ENCODE measurements around the gene MAIP1. TPM values are rescaled to one million over a fixed set of nuclear protein-coding genes. Genes with fewer than 3 reads are reported as not detected.

The MAIP1 gene
- total RNA-seq, 1 experiment from 2014 or later = 77.8 TPM

- H3K27me3 ChIP-seq (ENCODE audit: control insufficient read depth, insufficient read depth, low read length) = no peaks in the 10 kb centered on the region
- H3K36me3 ChIP-seq (replicated peaks; ENCODE audit: control insufficient read depth, insufficient read depth, low read length) = peaks cover 10% of the 10 kb centered on the region
- no peak for DNase-seq
- no peak overlapping the region for H3K4me3 ChIP-seq (ENCODE audit: insufficient read depth, low read depth, low read length)
Measured at GRCh38 chr2:199929262-199929661, 26.1 kb upstream of the MAIP1 start.

- H3K4me3 ChIP-seq (ENCODE audit: insufficient read depth, low read depth, low read length) = no peak overlapping the region
- H3K27me3 ChIP-seq (ENCODE audit: control insufficient read depth, insufficient read depth, low read length) = no peaks in the 10 kb centered on the region
- DNase-seq = no peak
- H3K36me3 ChIP-seq (replicated peaks; ENCODE audit: control insufficient read depth, insufficient read depth, low read length) = peaks cover 8% of the 10 kb centered on the region
Measured at GRCh38 chr2:199932312-199932855, 23.0 kb upstream of the MAIP1 start.

- Histone ChIP-seq H3K4me3 (ENCODE audit: insufficient read depth, low read depth, low read length) (no peak overlapping the region), H3K36me3 (replicated peaks; ENCODE audit: control insufficient read depth, insufficient read depth, low read length) (peaks cover 8% of the 10 kb centered on the region), H3K27me3 (ENCODE audit: control insufficient read depth, insufficient read depth, low read length) (no peaks in the 10 kb centered on the region)
- no peak for DNase-seq
Measured at GRCh38 chr2:199933466-199933865, 21.9 kb upstream of the MAIP1 start.

- H3K4me3 ChIP-seq (ENCODE audit: insufficient read depth, low read depth, low read length) = no peak overlapping the region
- H3K36me3 ChIP-seq (replicated peaks; ENCODE audit: control insufficient read depth, insufficient read depth, low read length) = peaks cover 10% of the 10 kb centered on the region
- no peaks in the 10 kb centered on the region for H3K27me3 ChIP-seq (ENCODE audit: control insufficient read depth, insufficient read depth, low read length)
- DNase-seq = no peak
Measured at GRCh38 chr2:199936554-199936953, 18.8 kb upstream of the MAIP1 start.

GRCh38 chr2:199940373-199940772 lies 15.0 kb upstream of the MAIP1 start:
- Histone ChIP-seq H3K27me3 (ENCODE audit: control insufficient read depth, insufficient read depth, low read length) (no peaks in the 10 kb centered on the region), H3K4me3 (ENCODE audit: insufficient read depth, low read depth, low read length) (no peak overlapping the region), H3K36me3 (replicated peaks; ENCODE audit: control insufficient read depth, insufficient read depth, low read length) (peaks cover 5% of the 10 kb centered on the region)
- DNase-seq = no peak

GRCh38 chr2:199943373-199943772 lies 12.0 kb upstream of the MAIP1 start:
- H3K4me3 ChIP-seq (ENCODE audit: insufficient read depth, low read depth, low read length) = no peak overlapping the region

GRCh38 chr2:199946196-199946595 lies 9.2 kb upstream of the MAIP1 start:
- Histone ChIP-seq H3K4me3 (ENCODE audit: insufficient read depth, low read depth, low read length) (no peak overlapping the region), H3K27me3 (ENCODE audit: control insufficient read depth, insufficient read depth, low read length) (no peaks in the 10 kb centered on the region), H3K36me3 (replicated peaks; ENCODE audit: control insufficient read depth, insufficient read depth, low read length) (peaks cover 7% of the 10 kb centered on the region)
- DNase-seq = no peak

More at GRCh38 chr2:199943373-199943772, 12.0 kb upstream of the MAIP1 start:
- DNase-seq = no peak
- Histone ChIP-seq H3K27me3 (ENCODE audit: control insufficient read depth, insufficient read depth, low read length) (no peaks in the 10 kb centered on the region), H3K36me3 (replicated peaks; ENCODE audit: control insufficient read depth, insufficient read depth, low read length) (peaks cover 8% of the 10 kb centered on the region)

GRCh38 chr2:199946836-199947235 lies 8.5 kb upstream of the MAIP1 start:
- DNase-seq = no peak
- Histone ChIP-seq H3K27me3 (ENCODE audit: control insufficient read depth, insufficient read depth, low read length) (no peaks in the 10 kb centered on the region), H3K36me3 (replicated peaks; ENCODE audit: control insufficient read depth, insufficient read depth, low read length) (peaks cover 7% of the 10 kb centered on the region), H3K4me3 (ENCODE audit: insufficient read depth, low read depth, low read length) (no peak overlapping the region)

GRCh38 chr2:199950396-199950795 lies 5.0 kb upstream of the MAIP1 start:
- Histone ChIP-seq H3K27me3 (ENCODE audit: control insufficient read depth, insufficient read depth, low read length) (no peaks in the 10 kb centered on the region), H3K36me3 (replicated peaks; ENCODE audit: control insufficient read depth, insufficient read depth, low read length) (peaks cover 4% of the 10 kb centered on the region), H3K4me3 (ENCODE audit: insufficient read depth, low read depth, low read length) (no peak overlapping the region)
- no peak for DNase-seq

- Histone ChIP-seq H3K4me3 (ENCODE audit: insufficient read depth, low read depth, low read length) (no peak overlapping the region), H3K27me3 (ENCODE audit: control insufficient read depth, insufficient read depth, low read length) (no peaks in the 10 kb centered on the region), H3K36me3 (replicated peaks; ENCODE audit: control insufficient read depth, insufficient read depth, low read length) (peaks cover 4% of the 10 kb centered on the region)
- DNase-seq = no peak
Measured at GRCh38 chr2:199951023-199951422, 4.4 kb upstream of the MAIP1 start.

- Histone ChIP-seq H3K4me3 (ENCODE audit: insufficient read depth, low read depth, low read length) (peak overlapping the region; percentile 87), H3K27me3 (ENCODE audit: control insufficient read depth, insufficient read depth, low read length) (no peaks in the 10 kb centered on the region), H3K36me3 (replicated peaks; ENCODE audit: control insufficient read depth, insufficient read depth, low read length) (no peaks in the 10 kb centered on the region; the same call in none of the 2 replicates)
- DNase-seq = no peak
Measured at GRCh38 chr2:199955007-199955338, 409 bp upstream of the MAIP1 start.

GRCh38 chr2:199956062-199956380 lies 639 bp downstream of the MAIP1 start:
- DNase-seq = no peak
- Histone ChIP-seq H3K27me3 (ENCODE audit: control insufficient read depth, insufficient read depth, low read length) (no peaks in the 10 kb centered on the region), H3K4me3 (ENCODE audit: insufficient read depth, low read depth, low read length) (peak overlapping the region; percentile 87), H3K36me3 (replicated peaks; ENCODE audit: control insufficient read depth, insufficient read depth, low read length) (peaks cover 5% of the 10 kb centered on the region)

GRCh38 chr2:199958014-199958413 lies 2.6 kb downstream of the MAIP1 start:
- Histone ChIP-seq H3K36me3 (replicated peaks; ENCODE audit: control insufficient read depth, insufficient read depth, low read length) (peaks cover 10% of the 10 kb centered on the region), H3K4me3 (ENCODE audit: insufficient read depth, low read depth, low read length) (no peak overlapping the region), H3K27me3 (ENCODE audit: control insufficient read depth, insufficient read depth, low read length) (no peaks in the 10 kb centered on the region)
- no peak for DNase-seq

- no peak overlapping the region for H3K4me3 ChIP-seq (ENCODE audit: insufficient read depth, low read depth, low read length)
- H3K27me3 ChIP-seq (ENCODE audit: control insufficient read depth, insufficient read depth, low read length) = no peaks in the 10 kb centered on the region
- peaks cover 16% of the 10 kb centered on the region for H3K36me3 ChIP-seq (replicated peaks; ENCODE audit: control insufficient read depth, insufficient read depth, low read length)
- DNase-seq = no peak
Measured at GRCh38 chr2:199962203-199962602, 6.8 kb downstream of the MAIP1 start.

- DNase-seq = no peak
- peaks cover 12% of the 10 kb centered on the region for H3K36me3 ChIP-seq (replicated peaks; ENCODE audit: control insufficient read depth, insufficient read depth, low read length)
- no peak overlapping the region for H3K4me3 ChIP-seq (ENCODE audit: insufficient read depth, low read depth, low read length)
- H3K27me3 ChIP-seq (ENCODE audit: control insufficient read depth, insufficient read depth, low read length) = no peaks in the 10 kb centered on the region
Measured at GRCh38 chr2:199966405-199966804, 11.0 kb downstream of the MAIP1 start.

GRCh38 chr2:199966976-199967375 lies 11.6 kb downstream of the MAIP1 start:
- DNase-seq = no peak
- H3K36me3 ChIP-seq (replicated peaks; ENCODE audit: control insufficient read depth, insufficient read depth, low read length) = peaks cover 9% of the 10 kb centered on the region
- no peaks in the 10 kb centered on the region for H3K27me3 ChIP-seq (ENCODE audit: control insufficient read depth, insufficient read depth, low read length)
- no peak overlapping the region for H3K4me3 ChIP-seq (ENCODE audit: insufficient read depth, low read depth, low read length)

Data from H7 (cell line).